Amniotic epithelial cell (primary cell): Measurements from ENCODE around the gene CTNNAL1.

Source experiments
- DNase-seq: peaks from one replicate; pipeline ENCODE4 v3.0.0-alpha.2; 2010; ENCODE audit warnings: low read depth

The CTNNAL1 gene

DNA sequence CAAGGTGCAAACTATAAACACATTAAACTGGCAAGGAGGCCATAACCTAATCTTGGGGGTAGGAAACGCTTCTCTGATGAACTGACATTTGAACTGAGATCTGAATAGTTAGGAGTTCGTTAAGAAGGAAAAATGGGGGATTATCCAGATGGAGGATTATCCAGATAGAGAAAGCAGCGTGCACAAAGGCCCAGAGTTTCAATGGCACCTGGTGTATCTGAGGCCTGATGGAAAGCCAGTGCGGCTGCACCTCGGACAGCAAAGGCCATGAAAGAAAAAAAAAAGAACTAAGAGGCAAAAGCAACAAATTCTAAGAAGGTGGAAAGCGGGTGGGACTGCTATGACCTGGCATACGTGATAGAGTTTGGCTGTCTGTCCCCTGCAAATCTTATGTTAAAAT is 13.0 kb upstream of the CTNNAL1 start:
- no peak for DNase-seq

DNA sequence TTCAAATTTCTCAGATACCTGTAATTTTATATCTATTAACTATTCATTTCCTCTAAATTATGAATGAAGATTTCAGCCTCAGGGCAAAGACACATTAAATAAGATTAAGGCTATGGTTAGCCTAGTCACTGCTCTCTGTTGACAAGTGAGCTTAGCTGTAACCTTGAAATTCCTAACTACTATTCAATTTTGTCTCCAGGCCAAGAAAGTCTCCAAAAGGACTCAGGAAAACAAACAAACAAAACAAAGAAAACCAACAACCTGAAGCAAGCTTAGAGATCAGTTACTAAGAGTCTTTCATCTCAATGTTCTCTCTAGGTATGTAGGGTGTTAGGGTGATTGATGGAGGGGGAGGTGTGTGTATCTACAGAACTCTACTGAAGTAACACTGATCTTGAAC is 9.6 kb upstream of the CTNNAL1 start:
- peak; percentile 58 for DNase-seq

DNA sequence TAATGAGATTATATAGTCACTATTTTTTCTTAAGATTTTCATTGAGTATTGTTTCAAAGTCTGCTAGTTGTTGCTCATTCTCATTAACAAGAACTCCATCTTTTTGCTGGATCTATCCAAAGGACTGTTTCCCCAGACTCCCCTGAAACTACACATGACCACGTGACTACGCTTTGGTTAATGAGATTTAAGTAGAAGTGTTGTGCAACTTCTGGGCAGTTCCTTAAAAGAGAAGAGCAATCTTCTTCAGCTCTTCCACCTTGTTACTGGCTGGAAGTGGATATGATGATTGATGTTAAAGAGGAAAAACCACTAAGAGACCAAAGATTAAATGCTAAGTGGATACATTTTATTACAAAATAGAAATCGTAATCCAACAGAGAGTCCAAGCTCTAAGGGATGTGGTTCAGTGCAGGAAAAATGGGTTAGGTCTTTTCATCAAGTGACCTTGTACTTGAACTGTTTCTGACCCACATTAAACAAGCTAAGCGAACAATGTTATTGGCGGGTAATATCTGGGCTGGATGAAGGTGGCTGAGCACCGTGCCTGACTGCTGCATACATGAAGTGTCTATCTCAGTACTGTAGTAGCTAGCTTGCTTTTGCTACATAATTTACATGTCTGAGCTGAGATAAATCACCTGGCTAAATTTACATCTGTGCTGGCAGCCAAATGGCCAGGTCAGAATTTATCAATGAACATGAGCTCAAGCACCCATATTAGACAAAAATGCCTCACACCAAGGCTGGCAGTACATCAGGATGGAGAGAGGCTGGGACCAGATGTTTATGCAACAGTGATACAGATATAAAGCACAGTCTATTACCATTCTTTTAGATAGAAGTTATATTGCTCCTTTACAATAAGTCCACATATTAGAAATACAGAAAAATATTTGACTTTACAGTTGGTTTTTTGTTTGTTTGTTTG is 7.5 kb upstream of the CTNNAL1 start:
- peak; percentile 81 for DNase-seq

DNA sequence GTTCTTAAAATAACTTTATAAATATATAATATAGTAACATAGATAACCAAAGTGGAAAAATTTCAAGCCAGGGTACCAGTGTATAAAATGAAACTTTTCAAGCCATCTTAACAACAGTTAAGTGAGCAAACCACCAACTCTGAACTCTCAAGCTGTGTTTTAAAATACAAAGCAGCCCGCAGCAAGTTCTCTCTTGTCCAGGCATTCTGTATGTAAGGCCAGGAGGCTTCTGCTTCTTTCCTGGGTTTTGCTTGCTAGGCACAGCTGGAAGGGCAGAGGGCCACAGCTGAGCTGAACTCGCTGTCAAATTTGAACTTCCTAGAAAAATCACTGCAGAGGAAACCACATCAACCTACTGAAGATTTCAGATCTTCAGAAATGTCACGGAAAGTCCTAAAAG is 6.8 kb upstream of the CTNNAL1 start:
- DNase-seq, result no peak

DNA sequence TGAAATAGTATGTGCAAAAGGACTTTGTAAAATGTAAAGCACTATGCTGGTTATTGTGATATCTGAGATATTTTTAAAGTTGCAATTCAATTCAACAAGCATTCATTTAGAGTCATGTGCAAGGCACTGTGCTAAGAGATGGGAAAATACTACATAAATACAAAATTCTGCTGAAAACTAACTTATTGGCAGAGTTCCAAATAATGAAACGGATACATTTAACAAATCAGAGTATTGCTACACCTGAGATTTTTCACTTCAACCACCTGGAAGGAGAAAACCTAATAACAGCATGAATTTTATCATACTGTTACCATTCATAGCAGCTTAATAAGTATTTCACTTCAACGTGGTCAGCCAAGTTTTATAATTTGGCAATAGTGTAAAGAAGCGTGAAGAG is 6.1 kb upstream of the CTNNAL1 start:
- no peak for DNase-seq

DNA sequence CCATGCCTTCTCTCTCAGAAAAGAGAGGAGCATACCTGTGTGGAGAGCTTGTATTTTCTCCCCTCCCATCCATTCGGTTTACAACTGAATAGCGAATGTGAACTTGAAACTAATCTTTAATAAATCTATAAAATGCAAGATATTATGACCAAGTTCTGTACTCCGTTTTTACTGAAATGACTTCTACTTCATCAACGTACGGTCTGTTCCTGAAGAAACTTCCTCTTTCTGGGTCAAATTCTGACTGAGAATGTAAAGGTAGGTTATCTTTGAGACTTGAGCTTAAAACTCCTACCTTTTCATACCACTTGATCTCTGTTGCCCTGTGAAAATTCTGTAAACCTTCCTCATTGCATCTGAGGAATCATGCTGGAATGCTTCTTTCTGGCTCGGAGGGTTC is 4.2 kb upstream of the CTNNAL1 start:
- no peak for DNase-seq

DNA sequence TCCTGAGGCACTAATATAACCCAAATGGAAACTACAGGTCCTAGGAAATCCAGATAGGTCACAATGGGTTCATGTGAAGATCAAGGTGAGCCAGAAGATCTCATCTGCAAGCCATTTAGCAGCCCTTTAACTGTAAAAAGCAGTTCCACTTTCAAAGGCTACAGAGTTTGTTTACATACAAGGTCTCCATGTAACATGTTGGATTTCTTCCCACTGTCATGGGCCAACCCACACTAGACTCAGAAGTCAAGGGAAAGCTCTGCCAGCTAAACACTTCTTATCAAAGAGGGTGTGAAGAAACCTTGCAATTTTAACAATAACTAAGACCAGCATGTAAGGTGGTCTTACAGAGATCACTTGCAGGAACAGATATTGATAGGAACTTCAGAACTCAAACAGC is 3.8 kb upstream of the CTNNAL1 start:
- DNase-seq, result no peak

DNA sequence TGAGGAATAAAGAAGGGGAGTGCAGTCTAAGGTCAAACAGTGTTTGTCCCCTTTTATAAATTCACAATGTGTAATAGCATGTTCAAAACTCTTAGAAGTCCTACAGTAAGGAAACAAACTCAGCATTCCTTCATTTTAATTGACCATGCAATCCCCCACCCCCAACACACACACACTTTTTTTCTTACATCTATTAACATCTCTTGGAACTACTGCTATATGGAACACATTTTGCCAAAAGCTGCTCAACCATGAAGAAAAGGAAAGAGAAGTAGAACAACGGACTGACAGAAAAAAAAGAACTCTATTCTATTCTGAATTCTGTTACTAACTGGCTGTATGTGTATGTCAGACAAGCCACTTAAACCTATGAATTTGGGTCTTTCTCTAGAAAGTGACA is 2.8 kb upstream of the CTNNAL1 start:
- DNase-seq, result no peak

DNA sequence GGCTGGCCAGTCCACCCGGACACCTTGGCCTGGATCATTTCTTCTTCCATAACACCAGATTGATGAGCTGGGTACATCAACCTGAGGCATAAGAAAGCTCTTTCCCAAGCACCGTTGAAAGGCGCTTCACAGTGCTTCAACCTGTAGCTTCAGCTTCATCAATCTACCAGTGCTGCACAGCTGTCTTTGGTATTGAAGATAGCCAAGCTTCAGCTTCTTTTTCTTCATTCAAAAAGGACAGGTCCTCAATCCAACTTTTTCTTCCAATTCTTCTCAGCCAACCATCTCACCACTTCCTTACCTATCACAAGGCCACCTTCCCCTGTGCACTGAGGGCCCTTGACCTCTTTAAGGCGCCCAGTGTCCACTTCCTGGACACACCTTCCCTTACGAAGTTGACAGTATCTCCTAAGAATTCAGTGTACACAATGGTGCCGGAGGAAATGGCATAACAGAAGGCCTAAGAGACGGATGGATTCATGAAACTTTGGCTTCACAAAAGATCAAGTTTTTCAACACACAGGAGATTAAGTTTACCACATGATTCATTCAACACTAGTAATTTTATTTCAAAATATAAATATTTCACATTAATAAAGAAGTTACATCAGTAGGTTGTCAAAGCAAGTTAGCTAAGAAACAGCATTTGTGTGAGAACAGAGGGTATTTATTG is 1.4 kb upstream of the CTNNAL1 start:
- DNase-seq, result peak; percentile 68

DNA sequence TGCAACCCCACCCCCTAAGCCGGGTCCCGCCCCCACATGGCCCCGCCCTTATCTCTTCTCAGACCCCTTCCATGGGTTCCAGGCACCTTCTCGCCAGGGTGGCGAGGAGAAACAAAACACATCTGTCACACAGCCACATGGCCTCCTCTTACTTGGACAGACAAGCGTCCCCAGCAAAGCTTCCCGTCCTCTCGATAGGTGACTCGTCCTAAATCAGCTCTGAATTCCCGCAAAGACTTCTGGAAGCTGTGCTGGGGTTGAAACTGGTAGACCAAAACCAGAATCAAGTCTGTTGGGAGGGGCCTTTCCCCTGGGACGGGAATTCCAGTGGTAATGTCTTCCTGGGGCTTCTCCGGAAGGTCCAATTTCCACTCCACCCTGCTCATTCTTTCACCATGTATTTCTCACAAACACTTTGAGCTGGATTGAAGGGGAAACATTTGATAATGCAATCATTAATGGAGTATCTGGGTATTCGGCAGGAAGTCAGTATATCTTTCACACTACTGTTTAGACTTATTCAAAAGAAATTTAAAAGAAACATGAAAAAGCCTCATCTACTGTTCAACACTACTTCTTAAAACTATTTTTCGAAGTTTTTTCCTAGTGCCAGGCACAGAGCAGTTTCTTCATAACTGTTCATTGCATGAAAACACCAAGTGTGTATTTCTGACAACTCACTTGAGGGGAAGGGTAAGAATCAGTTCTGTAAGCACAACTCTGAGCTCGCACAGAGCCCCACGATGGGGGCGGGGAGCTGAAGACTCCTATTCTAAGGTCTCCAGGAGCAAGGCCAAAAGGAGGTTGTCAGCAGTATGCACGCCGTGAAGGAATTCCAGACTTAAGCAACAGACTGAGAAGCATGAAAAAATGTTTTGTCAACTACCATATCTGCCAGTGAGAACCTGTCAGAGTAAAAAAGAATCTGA is 644 bp upstream of the CTNNAL1 start:
- peak; percentile 90 for DNase-seq

DNA sequence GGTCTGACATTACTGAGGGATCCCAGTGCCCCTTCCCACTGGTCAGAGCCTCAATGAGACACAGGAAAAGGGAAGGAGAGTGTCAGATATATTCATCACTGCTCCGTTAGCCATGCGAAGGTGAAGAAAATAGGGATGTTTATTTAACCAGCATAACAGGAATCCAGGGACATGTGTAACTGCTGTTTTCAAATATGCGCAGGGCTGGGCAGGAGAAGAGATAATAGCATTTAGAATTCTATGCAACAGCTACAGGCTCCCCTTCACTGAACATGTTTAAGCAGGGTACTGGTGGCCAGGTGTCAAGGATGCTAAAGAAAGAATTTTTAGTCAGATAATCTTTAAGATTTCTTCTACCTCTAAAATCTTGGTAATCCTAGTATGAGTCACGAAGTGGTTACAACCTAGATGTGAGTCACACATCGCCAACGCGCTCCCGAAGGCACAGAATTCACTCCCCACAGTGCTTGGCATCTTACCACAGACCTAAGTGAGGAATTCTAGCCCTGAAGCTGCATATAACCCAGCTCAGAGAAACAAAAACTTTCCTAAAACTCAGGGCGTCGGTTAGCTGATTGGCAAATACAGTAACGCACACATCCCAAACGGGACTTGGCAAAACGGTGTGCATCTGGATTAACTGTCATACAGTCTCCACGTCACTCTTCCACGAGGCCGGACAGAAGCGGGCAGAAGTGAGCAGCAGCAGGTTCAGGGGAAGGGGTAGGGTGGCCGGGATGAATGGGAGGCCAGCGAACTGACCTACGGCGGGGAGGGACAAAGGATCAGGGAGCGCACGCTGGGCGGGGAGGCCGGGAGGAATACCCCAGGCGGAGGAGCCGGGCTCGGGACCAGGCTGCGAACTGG is 1.1 kb downstream of the CTNNAL1 start:
- DNase-seq, result peak; percentile 95

DNA sequence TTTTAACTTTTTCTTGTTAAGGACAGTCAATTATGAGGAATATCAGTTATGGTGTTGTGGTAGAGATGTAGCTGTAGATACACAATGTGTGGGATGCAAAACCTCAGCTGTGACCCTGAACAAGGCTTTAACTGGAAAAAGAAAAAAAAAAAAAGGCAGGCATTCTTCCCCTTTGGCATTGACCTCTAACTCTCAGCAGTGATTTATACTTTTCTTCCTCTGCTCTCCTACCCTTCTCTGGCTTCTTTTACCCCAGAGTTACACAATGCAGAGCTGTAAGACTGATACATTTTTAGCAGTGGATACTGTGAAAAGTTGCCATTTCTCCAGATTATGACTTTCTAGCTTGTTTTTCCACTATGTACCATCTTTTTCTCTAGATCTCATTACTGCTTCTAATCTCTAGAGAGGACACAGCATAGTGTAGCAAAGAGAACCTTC is 2.0 kb downstream of the CTNNAL1 start:
- peak; percentile 86 for DNase-seq

DNA sequence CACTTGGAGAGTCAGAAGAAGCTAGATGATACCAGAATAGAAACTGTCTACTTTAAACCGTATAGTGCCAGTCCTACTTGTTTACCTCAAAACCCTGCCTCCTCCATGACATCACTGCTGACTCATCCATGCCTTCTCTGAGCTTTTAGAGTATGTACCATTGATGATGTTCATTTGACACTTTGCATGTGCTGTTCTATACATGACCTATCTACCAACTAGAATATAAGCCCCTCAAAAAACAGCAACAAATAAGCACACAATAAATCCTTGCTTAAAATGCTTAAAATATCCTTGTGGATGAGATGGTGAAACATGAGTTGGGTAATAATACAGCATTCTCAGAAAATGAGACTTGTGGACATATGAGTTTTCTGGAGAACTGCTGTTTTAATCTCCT is 2.6 kb downstream of the CTNNAL1 start:
- DNase-seq, result peak; percentile 90

DNA sequence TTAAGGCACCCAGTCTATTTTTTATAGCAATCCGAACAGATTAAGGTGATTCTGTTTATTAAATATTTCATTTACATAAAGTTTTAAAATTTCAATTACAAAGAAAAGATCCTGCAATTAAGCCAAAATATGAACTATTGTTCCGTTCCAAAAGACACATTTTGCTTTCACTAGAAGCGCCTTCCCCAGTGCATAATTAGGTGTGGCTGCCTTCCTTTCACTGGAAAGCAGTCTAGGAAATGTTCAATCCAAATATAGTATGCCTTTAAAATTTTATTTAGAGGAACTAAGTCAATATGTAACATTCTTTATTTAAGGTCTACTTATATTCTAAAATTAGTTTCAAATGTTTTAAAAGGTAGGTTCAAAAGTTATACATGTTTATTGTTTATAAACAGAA is 7.6 kb downstream of the CTNNAL1 start:
- no peak for DNase-seq

DNA sequence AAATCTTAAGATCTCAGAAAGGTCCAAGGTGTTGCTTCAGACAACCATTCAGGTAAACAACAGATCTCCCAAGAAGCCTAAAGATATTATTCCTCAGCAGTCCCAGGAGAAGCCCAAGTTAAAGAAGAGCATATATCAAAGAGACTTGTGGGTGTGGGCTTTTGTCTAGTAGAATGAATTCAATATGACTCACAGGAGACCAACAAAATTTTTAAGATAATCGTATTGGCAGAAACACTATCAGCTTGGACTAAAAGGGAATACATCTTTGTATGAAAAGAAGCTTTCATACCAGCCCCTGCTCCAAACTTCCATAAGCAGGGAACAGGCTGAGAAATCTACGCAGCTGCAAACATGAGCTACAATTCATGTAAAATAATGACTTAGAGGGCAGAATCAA is 10.2 kb downstream of the CTNNAL1 start:
- DNase-seq, result no peak

DNA sequence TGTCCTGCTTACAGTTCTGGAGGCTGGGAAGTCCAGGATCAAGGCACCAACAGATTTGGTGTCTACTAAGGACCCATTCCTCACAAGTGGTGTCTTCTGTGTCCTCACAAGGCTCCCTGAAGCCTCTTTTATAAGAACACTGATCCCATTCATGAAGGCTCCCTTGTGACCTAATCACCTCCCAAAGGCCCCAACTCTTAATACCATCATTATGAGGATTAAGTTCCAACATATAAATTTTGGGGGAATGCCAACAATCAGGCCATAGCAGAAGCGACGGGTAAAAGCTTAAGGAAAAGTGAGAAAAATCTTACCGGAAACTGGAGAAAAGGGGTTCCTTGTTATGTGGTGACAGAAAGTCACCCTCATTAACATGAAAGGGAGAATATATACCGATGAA is 11.2 kb downstream of the CTNNAL1 start:
- no peak for DNase-seq

DNA sequence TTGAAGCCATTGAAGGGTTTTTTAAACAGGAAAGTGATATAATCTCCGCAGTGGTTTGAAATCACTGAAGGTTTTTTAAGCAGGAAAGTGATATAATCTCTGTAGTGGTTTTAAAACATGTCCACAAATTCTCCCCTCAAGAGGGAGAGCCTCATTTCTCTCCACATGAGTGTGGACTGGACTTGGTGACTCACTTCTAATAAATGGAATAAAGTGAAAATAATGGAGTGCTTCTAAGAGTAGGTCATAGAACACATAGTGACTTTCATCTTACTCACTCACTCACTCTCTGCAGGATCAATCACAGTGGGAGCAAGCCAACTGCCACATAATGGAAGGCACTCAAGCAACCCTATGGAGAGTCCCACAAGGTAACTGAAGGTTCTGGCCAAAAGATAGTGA is 12.0 kb downstream of the CTNNAL1 start:
- peak; percentile 89 for DNase-seq

DNA sequence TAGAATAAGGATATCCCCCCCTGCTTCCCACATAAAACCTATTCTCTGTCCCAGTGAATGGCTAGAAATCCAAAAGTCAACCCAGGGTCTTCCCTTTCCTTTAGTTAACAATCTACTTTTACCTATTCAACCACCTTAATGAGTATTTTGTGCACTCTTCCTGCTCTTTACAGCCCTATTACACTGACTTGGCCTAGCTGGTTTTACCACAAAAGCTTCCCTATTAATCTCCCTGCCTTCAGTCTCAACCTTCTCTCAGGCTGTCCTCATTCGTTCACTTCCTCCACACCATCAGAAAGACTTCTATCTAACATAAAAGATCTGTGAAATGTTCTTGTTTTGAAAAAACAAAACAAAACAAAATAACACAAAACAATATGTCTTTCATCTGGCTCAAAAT is 16.2 kb downstream of the CTNNAL1 start:
- no peak for DNase-seq

DNA sequence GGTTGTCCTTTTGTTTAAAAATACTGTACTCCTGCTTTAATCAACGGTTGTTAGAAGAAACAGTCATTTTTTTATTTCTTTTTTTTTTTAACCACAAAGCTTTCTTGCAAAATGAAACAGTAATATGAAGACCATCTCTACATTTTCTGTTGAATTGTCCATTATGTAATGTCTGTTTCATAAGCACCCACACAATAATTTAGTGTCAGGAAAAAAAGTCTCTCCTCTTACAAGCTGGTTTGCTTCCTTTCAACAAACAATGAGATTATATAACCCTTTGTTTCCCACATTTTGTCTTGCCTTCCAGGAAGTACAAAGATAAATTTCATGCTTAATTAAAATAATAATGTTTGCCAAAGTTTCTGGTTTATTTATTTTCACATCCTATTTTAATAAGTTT is 16.7 kb downstream of the CTNNAL1 start:
- peak; percentile 53 for DNase-seq

DNA sequence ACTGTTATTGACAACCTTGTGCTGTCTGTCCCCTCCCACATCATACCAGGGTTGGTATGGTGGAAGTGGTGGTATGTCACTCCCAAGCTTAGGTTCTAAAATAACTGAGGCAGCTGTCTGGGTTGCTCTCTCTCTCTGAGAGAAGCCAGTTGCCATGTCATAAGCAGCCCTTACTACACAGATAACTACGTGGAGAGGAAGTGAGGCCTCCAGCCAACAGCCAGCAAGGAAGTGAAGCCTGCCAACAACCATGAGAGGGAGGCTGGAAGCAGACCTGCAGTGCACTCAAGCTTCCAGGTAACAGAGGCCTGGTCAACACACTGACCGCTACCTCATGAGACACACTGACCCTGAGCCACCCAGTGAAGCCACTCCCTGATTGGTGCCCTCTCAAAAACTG is 18.6 kb downstream of the CTNNAL1 start:
- DNase-seq, result peak; percentile 46

DNA sequence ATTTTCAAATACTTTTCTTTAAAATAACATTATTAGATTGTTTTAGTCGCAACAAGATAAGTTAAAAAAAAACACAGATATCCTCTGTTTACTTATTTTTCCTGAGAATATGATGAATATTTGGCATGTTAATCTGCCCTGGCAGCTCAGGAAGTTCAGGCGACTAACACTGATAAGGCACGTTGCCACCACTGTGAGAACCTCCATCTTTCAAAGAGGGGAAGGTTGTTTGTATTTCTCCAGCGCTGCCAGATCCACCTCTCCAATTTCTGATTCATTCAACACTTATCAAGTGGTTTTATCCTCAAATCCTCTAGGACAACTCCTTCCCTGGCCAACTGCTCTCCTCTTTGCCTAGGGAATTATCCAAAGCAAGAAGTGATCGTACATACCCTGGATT is 21.8 kb downstream of the CTNNAL1 start:
- peak; percentile 80 for DNase-seq
